ENCODE data around the gene CCDC149.

DNA sequence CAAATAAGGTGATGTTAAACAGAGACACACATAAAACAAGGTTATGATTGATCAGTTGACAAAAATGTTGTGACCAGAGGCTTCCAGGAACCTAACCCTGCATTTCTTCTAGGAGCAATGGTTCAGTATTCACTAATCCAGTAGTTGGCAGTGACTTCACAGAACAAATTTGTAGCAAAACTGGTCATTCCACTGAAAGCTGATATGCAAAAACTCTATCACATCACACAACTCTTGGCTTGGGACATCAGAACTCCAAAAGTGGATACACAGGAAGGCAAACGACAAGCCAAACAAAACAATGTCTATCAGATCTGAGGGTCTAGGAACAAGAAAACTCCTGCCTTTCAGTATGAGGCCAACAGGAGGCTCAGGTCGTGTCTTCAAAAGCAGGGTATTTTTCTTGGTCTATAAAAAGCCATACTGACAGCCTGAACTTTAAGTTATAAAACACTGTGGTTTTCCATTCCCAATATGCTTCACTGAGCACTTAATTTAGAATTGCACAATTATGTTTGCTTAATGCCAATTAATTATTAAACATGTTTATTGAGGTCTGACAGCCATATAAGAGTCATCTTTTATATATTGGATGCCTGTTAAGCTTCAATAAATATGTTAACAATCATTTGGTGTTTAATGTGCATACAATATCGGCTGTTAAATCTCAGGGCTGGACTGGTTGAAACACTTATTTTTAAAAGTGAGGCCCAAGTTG lies 71.9 kb downstream of the CCDC149 start:
- TF ChIP-seq FOXP2 (optimal IDR thresholded peaks at IDR 0.05; ENCODE audit: borderline replicate concordance, extremely low read depth, extremely low read length, insufficient read depth) (no peak), POLR2AphosphoS5 (IDR thresholded peaks at IDR 0.05; ENCODE audit: low read depth, low read length) (no peak)
